Hepatocyte (in vitro differentiated cells): ENCODE data around the gene NUDT15. TPM values are rescaled to one million over a fixed set of nuclear protein-coding genes. Genes with fewer than 3 reads are reported as not detected.

ENCODE experiments used
- DNase-seq: peaks from one replicate; pipeline ENCODE4 v3.0.0-alpha.2; 2016; ENCODE audit warnings: low spot score
- H2AFZ ChIP-seq: fragments of 200-600 bp; sonication (generic); 2 replicates; pipeline ENCODE4 v1.6.0; 2016; ENCODE audit warnings: antibody characterized with exemption, mild to moderate bottlenecking
- H3K27ac ChIP-seq: fragments of 200-600 bp; sonication (generic); 2 replicates; pipeline ENCODE4 v1.5.1; 2016; ENCODE audit warnings: mild to moderate bottlenecking
- H3K27me3 ChIP-seq: fragments of 200-600 bp; sonication (generic); 2 replicates; pipeline ENCODE4 v1.6.1; 2016
- H3K36me3 ChIP-seq: fragments of 200-600 bp; sonication (generic); replicated peaks from 2 replicates; pipeline ENCODE4 v1.5.1; 2016; ENCODE audit warnings: low read depth; ENCODE audit not compliant: insufficient read depth
- H3K4me1 ChIP-seq: fragments of 200-600 bp; sonication (generic); 2 replicates; pipeline ENCODE4 v1.5.1; 2016; ENCODE audit warnings: mild to moderate bottlenecking, moderate library complexity; ENCODE audit not compliant: insufficient read depth
- H3K4me2 ChIP-seq: fragments of 200-600 bp; sonication (generic); 2 replicates; pipeline ENCODE4 v1.6.0; 2016
- H3K4me3 ChIP-seq: fragments of 200-600 bp; sonication (generic); 2 replicates; pipeline ENCODE4 v1.5.1; 2016; ENCODE audit warnings: mild to moderate bottlenecking
- H3K79me2 ChIP-seq: fragments of 200-600 bp; sonication (generic); 2 replicates; pipeline ENCODE4 v1.6.0; 2017; ENCODE audit warnings: mild to moderate bottlenecking
- H3K9me2 ChIP-seq: fragments of 200-600 bp; sonication (generic); replicated peaks from 2 replicates; pipeline ENCODE4 v1.6.0; 2017; ENCODE audit warnings: mild to moderate bottlenecking; ENCODE audit not compliant: insufficient read depth
- H3K9me3 ChIP-seq: fragments of 200-600 bp; sonication (generic); 2 replicates; pipeline ENCODE4 v1.5.1; 2016; ENCODE audit warnings: low read depth, mild to moderate bottlenecking
- H4K20me1 ChIP-seq: fragments of 200-600 bp; sonication (generic); 2 replicates; pipeline ENCODE4 v1.6.0; 2016; ENCODE audit warnings: mild to moderate bottlenecking; ENCODE audit not compliant: insufficient read depth, poor library complexity, severe bottlenecking
- EZH2 ChIP-seq: fragments of 200-600 bp; sonication (generic); IDR thresholded peaks from 2 replicates; pipeline ENCODE4 v1.6.1; 2016; ENCODE audit warnings: antibody characterized with exemption, mild to moderate bottlenecking, borderline replicate concordance
- EZH2phosphoT487 ChIP-seq: fragments of 200-600 bp; sonication (generic); IDR thresholded peaks from one replicate; pipeline ENCODE4 v1.6.1; 2018; ENCODE audit warnings: antibody characterized with exemption, mild to moderate bottlenecking, low read depth, moderate library complexity; ENCODE audit not compliant: unreplicated experiment, severe bottlenecking
- WGBS: methylation state at CpG from one replicate; pipeline ENCODE4 v1.1.6; 2016; ENCODE audit warnings: low lambda C conversion rate; ENCODE audit errors: missing lambda C conversion rate; 5-methylcytosine and 5-hydroxymethylcytosine counted together
- polyA plus RNA-seq: library from polyadenylated mRNA; unstranded; fragments of >200 nt; fragmentation: Nextera tagmentation; extraction: Ambion mirVana; gene quantifications from 2 replicates; pipeline ENCODE4 v1.2.1, GENCODE V29; 2016
- total RNA-seq: library from RNA; depleted of rRNA; stranded (reverse); fragments of >200 nt; gene quantifications from 2 replicates; pipeline ENCODE4 v1.2.3, GENCODE V29; 2014
- TF ChIP-seq, protein P1 (sequence below): fragments of 200-600 bp; sonication (generic); IDR thresholded peaks from 2 replicates; pipeline ENCODE4 v1.5.1; 2016; ENCODE audit warnings: antibody characterized with exemption, mild to moderate bottlenecking; ENCODE audit not compliant: poor library complexity

The NUDT15 gene
- total and polyA plus RNA-seq, 2 experiments from 2014 or later = 16.8 to 17.7 TPM

GRCh38 chr13:48009284-48009683 lies 28.2 kb upstream of the NUDT15 start:
- no peaks in the 10 kb centered on the region for H3K9me2 ChIP-seq
- H3K4me3 ChIP-seq = no peak overlapping the region
- no peaks in the 10 kb centered on the region for H3K36me3 ChIP-seq
- DNase-seq = no peak
- H3K4me1 ChIP-seq = no peaks in the 10 kb centered on the region
- H3K9me3 ChIP-seq = no peaks in the 10 kb centered on the region
- TF ChIP-seq EZH2phosphoT487 = no peak
- TF ChIP-seq, protein P1, sequence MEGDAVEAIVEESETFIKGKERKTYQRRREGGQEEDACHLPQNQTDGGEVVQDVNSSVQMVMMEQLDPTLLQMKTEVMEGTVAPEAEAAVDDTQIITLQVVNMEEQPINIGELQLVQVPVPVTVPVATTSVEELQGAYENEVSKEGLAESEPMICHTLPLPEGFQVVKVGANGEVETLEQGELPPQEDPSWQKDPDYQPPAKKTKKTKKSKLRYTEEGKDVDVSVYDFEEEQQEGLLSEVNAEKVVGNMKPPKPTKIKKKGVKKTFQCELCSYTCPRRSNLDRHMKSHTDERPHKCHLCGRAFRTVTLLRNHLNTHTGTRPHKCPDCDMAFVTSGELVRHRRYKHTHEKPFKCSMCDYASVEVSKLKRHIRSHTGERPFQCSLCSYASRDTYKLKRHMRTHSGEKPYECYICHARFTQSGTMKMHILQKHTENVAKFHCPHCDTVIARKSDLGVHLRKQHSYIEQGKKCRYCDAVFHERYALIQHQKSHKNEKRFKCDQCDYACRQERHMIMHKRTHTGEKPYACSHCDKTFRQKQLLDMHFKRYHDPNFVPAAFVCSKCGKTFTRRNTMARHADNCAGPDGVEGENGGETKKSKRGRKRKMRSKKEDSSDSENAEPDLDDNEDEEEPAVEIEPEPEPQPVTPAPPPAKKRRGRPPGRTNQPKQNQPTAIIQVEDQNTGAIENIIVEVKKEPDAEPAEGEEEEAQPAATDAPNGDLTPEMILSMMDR = no peak
- no peak for TF ChIP-seq EZH2
- WGBS = 47% methylated on average over 1 of the region's 1 CpG
- no peak overlapping the region for H3K27ac ChIP-seq
- no peak overlapping the region for H3K4me2 ChIP-seq
- H3K79me2 ChIP-seq = no peaks in the 10 kb centered on the region
- no peak overlapping the region for H2AFZ ChIP-seq
- H4K20me1 ChIP-seq = no peaks in the 10 kb centered on the region
- H3K27me3 ChIP-seq = no peaks in the 10 kb centered on the region

- TF ChIP-seq, protein P1 = no peak
- TF ChIP-seq EZH2 (no peak), EZH2phosphoT487 (no peak)
- DNase-seq = no peak
- WGBS = 67% methylated on average over 4 of the region's 4 CpGs
Observed at GRCh38 chr13:48010698-48011097, 26.8 kb upstream of the NUDT15 start.

GRCh38 chr13:48012668-48013067 lies 24.9 kb upstream of the NUDT15 start:
- Histone ChIP-seq H3K27me3 (no peaks in the 10 kb centered on the region), H3K79me2 (no peaks in the 10 kb centered on the region), H4K20me1 (no peaks in the 10 kb centered on the region), H3K4me3 (no peak overlapping the region), H3K9me2 (no peaks in the 10 kb centered on the region), H2AFZ (no peak overlapping the region), H3K4me1 (no peaks in the 10 kb centered on the region), H3K4me2 (no peak overlapping the region), H3K27ac (no peak overlapping the region), H3K9me3 (no peaks in the 10 kb centered on the region), H3K36me3 (no peaks in the 10 kb centered on the region)
- WGBS = 96% methylated on average over 1 of the region's 1 CpG
- no peak for DNase-seq
- TF ChIP-seq, protein P1 = no peak
- TF ChIP-seq EZH2 (no peak), EZH2phosphoT487 (no peak)

More at GRCh38 chr13:48010698-48011097, 26.8 kb upstream of the NUDT15 start:
- no peak overlapping the region for H2AFZ ChIP-seq
- H3K9me2 ChIP-seq = no peaks in the 10 kb centered on the region
- H3K4me3 ChIP-seq = no peak overlapping the region
- no peak overlapping the region for H3K4me2 ChIP-seq
- H3K27ac ChIP-seq = no peak overlapping the region
- no peaks in the 10 kb centered on the region for H3K9me3 ChIP-seq
- H3K79me2 ChIP-seq = no peaks in the 10 kb centered on the region
- H3K36me3 ChIP-seq = no peaks in the 10 kb centered on the region
- no peaks in the 10 kb centered on the region for H3K4me1 ChIP-seq
- no peaks in the 10 kb centered on the region for H4K20me1 ChIP-seq
- no peaks in the 10 kb centered on the region for H3K27me3 ChIP-seq

DNA sequence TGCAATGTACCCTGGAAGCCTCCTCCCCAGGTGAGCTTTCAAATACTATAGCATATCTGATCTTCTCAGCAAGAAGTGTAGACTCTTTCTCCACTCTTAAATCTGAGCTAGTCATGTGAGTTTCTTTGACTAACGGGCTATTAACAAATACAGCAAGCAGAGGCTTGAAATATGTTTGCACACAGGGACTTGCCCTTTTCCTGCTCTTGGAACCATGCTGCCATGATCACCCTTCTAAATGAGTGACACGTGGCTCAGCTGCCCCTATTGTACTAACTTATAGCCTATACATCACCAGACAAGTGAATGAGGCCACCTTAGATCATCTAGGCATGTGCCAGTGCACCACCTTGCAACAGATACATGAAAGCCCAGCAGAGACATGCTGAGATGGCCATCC lies 23.2 kb upstream of the NUDT15 start:
- 96% methylated on average over 2 of the region's 2 CpGs for WGBS
- Histone ChIP-seq H3K4me2 (no peak overlapping the region), H4K20me1 (no peaks in the 10 kb centered on the region), H2AFZ (no peak overlapping the region), H3K79me2 (no peaks in the 10 kb centered on the region), H3K27ac (no peak overlapping the region), H3K9me2 (no peaks in the 10 kb centered on the region), H3K9me3 (no peaks in the 10 kb centered on the region), H3K4me1 (no peaks in the 10 kb centered on the region), H3K4me3 (no peak overlapping the region), H3K27me3 (no peaks in the 10 kb centered on the region), H3K36me3 (no peaks in the 10 kb centered on the region)
- DNase-seq = no peak
- TF ChIP-seq EZH2 (no peak), EZH2phosphoT487 (no peak)
- TF ChIP-seq, protein P1 = no peak
